ENCODE measurements around the gene MXD1. TPM values are rescaled to one million over a fixed set of nuclear protein-coding genes. Genes with fewer than 3 reads are reported as not detected.

Gene MXD1
- total RNA-seq, 4 donors from 2014 or later, result 7.7 to 21.2 (median 11.5) TPM

GRCh38 chr2:69969126-69969983 is 54.4 kb downstream of the MXD1 start:
- 90% methylated on average over 16 of the region's 16 CpGs for WGBS
- Histone ChIP-seq H3K36me3 (no peaks in the 10 kb centered on the region), H3K27ac (replicated peaks in 1 of 4) (no peak overlapping the region), H3K4me3 (no peak overlapping the region), H3K27me3 (no peaks in the 10 kb centered on the region), H3K4me1 (no peaks in the 10 kb centered on the region), H3K9me3 (no peaks in the 10 kb centered on the region)
- no peak for DNase-seq (ENCODE audit: extremely low spot score)
- intact Hi-C loops (cut with DNase I), result no loop called here
- TF ChIP-seq POLR2AphosphoS5 (IDR thresholded peaks at IDR 0.05), result no peak
- TF ChIP-seq POLR2A (IDR thresholded peaks at IDR 0.05; ENCODE audit: low read depth), result no peak
- TF ChIP-seq EP300 (IDR thresholded peaks at IDR 0.05), result no peak
- no peak for TF ChIP-seq CTCF (IDR thresholded peaks at IDR 0.05)

GRCh38 chr2:69969991-69970390 is 55.1 kb downstream of the MXD1 start:
- intact Hi-C loops (cut with DNase I), result no loop called here
- no peaks in the 10 kb centered on the region for H3K9me3 ChIP-seq
- H3K27me3 ChIP-seq, result no peaks in the 10 kb centered on the region
- no peak overlapping the region for H3K4me3 ChIP-seq
- 71% methylated on average over 4 of the region's 4 CpGs for WGBS
- no peaks in the 10 kb centered on the region for H3K36me3 ChIP-seq
- H3K27ac ChIP-seq (replicated peaks in 1 of 4), result no peak overlapping the region
- no peak for DNase-seq (ENCODE audit: extremely low spot score)
- H3K4me1 ChIP-seq, result no peaks in the 10 kb centered on the region
- no peak for TF ChIP-seq POLR2AphosphoS5 (IDR thresholded peaks at IDR 0.05)
- TF ChIP-seq POLR2A (IDR thresholded peaks at IDR 0.05; ENCODE audit: low read depth), result no peak
- no peak for TF ChIP-seq CTCF (IDR thresholded peaks at IDR 0.05)
- no peak for TF ChIP-seq EP300 (IDR thresholded peaks at IDR 0.05)

GRCh38 chr2:69972822-69973221 is 57.9 kb downstream of the MXD1 start:
- Histone ChIP-seq H3K4me1 (no peaks in the 10 kb centered on the region), H3K9me3 (no peaks in the 10 kb centered on the region), H3K27ac (replicated peaks in 1 of 4) (no peak overlapping the region), H3K36me3 (no peaks in the 10 kb centered on the region), H3K4me3 (no peak overlapping the region), H3K27me3 (no peaks in the 10 kb centered on the region)
- no peak for DNase-seq (ENCODE audit: extremely low spot score)
- intact Hi-C loops (cut with DNase I), result no loop called here
- no peak for TF ChIP-seq POLR2AphosphoS5 (IDR thresholded peaks at IDR 0.05)
- TF ChIP-seq CTCF (IDR thresholded peaks at IDR 0.05), result no peak
- TF ChIP-seq POLR2A (IDR thresholded peaks at IDR 0.05; ENCODE audit: low read depth), result no peak
- no peak for TF ChIP-seq EP300 (IDR thresholded peaks at IDR 0.05)
- WGBS, result 93% methylated on average over 1 of the region's 1 CpG

GRCh38 chr2:69973335-69973735 is 58.4 kb downstream of the MXD1 start:
- Histone ChIP-seq H3K9me3 (no peaks in the 10 kb centered on the region), H3K4me1 (no peaks in the 10 kb centered on the region), H3K4me3 (no peak overlapping the region), H3K27me3 (no peaks in the 10 kb centered on the region), H3K36me3 (no peaks in the 10 kb centered on the region), H3K27ac (replicated peaks in 1 of 4) (no peak overlapping the region)
- no peak for DNase-seq (ENCODE audit: extremely low spot score)
- intact Hi-C loops (cut with DNase I), result no loop called here
- WGBS, result 71% methylated on average over 4 of the region's 4 CpGs
- TF ChIP-seq CTCF (IDR thresholded peaks at IDR 0.05), result no peak

Measured in esophagus muscularis mucosa (tissue), 4 donors.